ENCODE data around the gene GDPD2.

DNA sequence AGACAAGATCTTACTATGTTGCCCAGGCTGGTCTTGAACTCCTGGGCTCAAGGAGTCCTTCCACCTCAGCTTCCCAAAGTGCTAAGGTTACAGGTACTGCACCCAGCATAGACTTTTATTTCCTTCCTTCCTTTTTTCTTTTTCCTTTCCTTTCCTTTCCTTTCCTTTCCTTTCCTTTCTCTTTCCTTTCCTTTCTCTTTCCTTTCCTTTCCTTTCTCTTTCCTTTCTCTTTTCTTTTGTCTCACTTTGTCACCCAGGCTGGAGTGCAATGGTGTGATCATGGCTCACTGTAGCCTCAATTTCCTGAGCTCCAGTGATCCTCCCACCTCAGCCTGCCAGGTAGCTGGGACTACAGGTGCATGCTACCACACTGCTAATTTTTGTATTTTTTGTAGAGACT, 40.9 kb downstream of the GDPD2 start:
- no peak for TF ChIP-seq EP300 (IDR thresholded peaks at IDR 0.05)
- TF ChIP-seq, protein P1, sequence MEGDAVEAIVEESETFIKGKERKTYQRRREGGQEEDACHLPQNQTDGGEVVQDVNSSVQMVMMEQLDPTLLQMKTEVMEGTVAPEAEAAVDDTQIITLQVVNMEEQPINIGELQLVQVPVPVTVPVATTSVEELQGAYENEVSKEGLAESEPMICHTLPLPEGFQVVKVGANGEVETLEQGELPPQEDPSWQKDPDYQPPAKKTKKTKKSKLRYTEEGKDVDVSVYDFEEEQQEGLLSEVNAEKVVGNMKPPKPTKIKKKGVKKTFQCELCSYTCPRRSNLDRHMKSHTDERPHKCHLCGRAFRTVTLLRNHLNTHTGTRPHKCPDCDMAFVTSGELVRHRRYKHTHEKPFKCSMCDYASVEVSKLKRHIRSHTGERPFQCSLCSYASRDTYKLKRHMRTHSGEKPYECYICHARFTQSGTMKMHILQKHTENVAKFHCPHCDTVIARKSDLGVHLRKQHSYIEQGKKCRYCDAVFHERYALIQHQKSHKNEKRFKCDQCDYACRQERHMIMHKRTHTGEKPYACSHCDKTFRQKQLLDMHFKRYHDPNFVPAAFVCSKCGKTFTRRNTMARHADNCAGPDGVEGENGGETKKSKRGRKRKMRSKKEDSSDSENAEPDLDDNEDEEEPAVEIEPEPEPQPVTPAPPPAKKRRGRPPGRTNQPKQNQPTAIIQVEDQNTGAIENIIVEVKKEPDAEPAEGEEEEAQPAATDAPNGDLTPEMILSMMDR (IDR thresholded peaks at IDR 0.05) = no peak
